GM19238 (cell line): ENCODE data around the gene ZNF451.
"Not testable (repeated sequence)": the region's sequence is repeated elsewhere in the genome, so short reads cannot be mapped to it uniquely, and the experiment has no call there.

Experiments used
- DNase-seq: peaks from one replicate; pipeline ENCODE4 v3.0.0; 2011; ENCODE audit warnings: low spot score; ENCODE audit not compliant: insufficient read length

Gene ZNF451

GRCh38 chr6:57089687-57090457, at the start of gene ZNF451:
TSS of gene ZNF451 (plus strand) at chr6:57090188. CDS start at chr6:57090254, 66 bp downstream.
- peak; percentile 88 for DNase-seq

GRCh38 chr6:57044061-57044460, 45.9 kb upstream of the ZNF451 start:
- not testable (repeated sequence) for DNase-seq

- DNase-seq, result no peak
Observed at GRCh38 chr6:57044568-57044967, 45.4 kb upstream of the ZNF451 start.

- peak; percentile 69 for DNase-seq
Observed at GRCh38 chr6:57046332-57047256, 43.4 kb upstream of the ZNF451 start, which contains the start of gene KIAA1586. TSS of gene KIAA1586 (plus strand) at chr6:57046693. CDS start at chr6:57046756, 63 bp downstream.

GRCh38 chr6:57047257-57047585, 42.8 kb upstream of the ZNF451 start:
- not testable (repeated sequence) for DNase-seq

GRCh38 chr6:57047859-57048258, 42.1 kb upstream of the ZNF451 start:
- not testable (repeated sequence) for DNase-seq

- no peak for DNase-seq
Observed at GRCh38 chr6:57048577-57048976, 41.4 kb upstream of the ZNF451 start.

- DNase-seq, result no peak
Observed at GRCh38 chr6:57063847-57064246, 26.1 kb upstream of the ZNF451 start.

- no peak for DNase-seq
Observed at GRCh38 chr6:57064809-57065208, 25.2 kb upstream of the ZNF451 start.

GRCh38 chr6:57068061-57068460, 21.9 kb upstream of the ZNF451 start:
- no peak for DNase-seq

- DNase-seq, result no peak
Observed at GRCh38 chr6:57069228-57069627, 20.8 kb upstream of the ZNF451 start.

GRCh38 chr6:57069920-57070331, 20.1 kb upstream of the ZNF451 start:
- DNase-seq, result no peak

- no peak for DNase-seq
Observed at GRCh38 chr6:57072108-57072507, 17.9 kb upstream of the ZNF451 start.

- DNase-seq, result no peak
Observed at GRCh38 chr6:57074383-57074782, 15.6 kb upstream of the ZNF451 start.

GRCh38 chr6:57075092-57075491, 14.9 kb upstream of the ZNF451 start:
- no peak for DNase-seq

- no peak for DNase-seq
Observed at GRCh38 chr6:57078531-57079207, 11.3 kb upstream of the ZNF451 start.

- DNase-seq, result no peak
Observed at GRCh38 chr6:57085471-57085870, 4.5 kb upstream of the ZNF451 start.

- DNase-seq, result no peak
Observed at GRCh38 chr6:57086843-57087242, 3.1 kb upstream of the ZNF451 start.

GRCh38 chr6:57087916-57088315, 2.1 kb upstream of the ZNF451 start:
- DNase-seq, result no peak

GRCh38 chr6:57089265-57089664, 723 bp upstream of the ZNF451 start:
- DNase-seq, result no peak

GRCh38 chr6:57090458-57091067, 575 bp downstream of the ZNF451 start:
- not testable (repeated sequence) for DNase-seq
